Measurements from ENCODE around the gene ABTB1.

GRCh38 chr3:127714125-127714571 is 41.4 kb downstream of the ABTB1 start:
- no peak for TF ChIP-seq EZH2 (IDR thresholded peaks at IDR 0.05; ENCODE audit: insufficient read depth, low read length)
- TF ChIP-seq CTCF (IDR thresholded peaks at IDR 0.05; ENCODE audit: insufficient read depth, low read depth, low read length), result no peak
